Naive thymus-derived CD4-positive, alpha-beta T cell (primary cell): Measurements from ENCODE around the gene ISCU. TPM values are rescaled to one million over a fixed set of nuclear protein-coding genes. Genes with fewer than 3 reads are reported as not detected.

ENCODE experiments used
- ATAC-seq: fragments of 150-1000 bp; cut with Tn5 transposase; 2 replicates; pipeline ENCODE4 v1.10.0; 2021; ENCODE audit warnings: mild to moderate bottlenecking, moderate library complexity
- CTCF ChIA-PET: fragments of 350-600 bp; sonication (Branson Sonifier 250); formaldehyde crosslinking; loops from one replicate; lab custom pipeline; 2021; ENCODE audit warnings: antibody characterized with exemption; lab: Charles Lee
- POLR2A ChIA-PET: fragments of 350-600 bp; sonication (Branson Sonifier 250); formaldehyde crosslinking; loops from one replicate; lab custom pipeline; 2021; ENCODE audit warnings: antibody characterized with exemption, inconsistent platforms; lab: Charles Lee
- DNase-seq, 9 donors: peaks; one replicate each; pipeline versions ENCODE4 v3.0.0 to v3.0.0-alpha.2; 2020 to 2022; ENCODE audit warnings: mixed read lengths in 1 of 9
- H3K27ac ChIP-seq: one replicate; pipeline ENCODE4 v1.7.0; 2013; ENCODE audit warnings: mild to moderate bottlenecking, low read depth, low read length, moderate library complexity
- H3K27me3 ChIP-seq, 2 donors: one replicate each; pipeline ENCODE4 v1.7.0; 2013; ENCODE audit warnings: low read length in 2 of 2, mild to moderate bottlenecking in 2 of 2, moderate library complexity in 2 of 2; ENCODE audit not compliant: control insufficient read depth in 2 of 2, insufficient read depth in 2 of 2
- H3K36me3 ChIP-seq, 3 experiments: 1 replicate in 2 of 3; 2 replicates in 1 of 3; pipeline ENCODE4 v1.7.0; 2013; ENCODE audit warnings: low read length in 3 of 3, mild to moderate bottlenecking in 3 of 3, moderate library complexity in 1 of 3; ENCODE audit not compliant: insufficient read depth in 3 of 3, control insufficient read depth in 2 of 3
- H3K4me1 ChIP-seq, 2 donors: one replicate each; pipeline ENCODE4 v1.7.0; 2013; ENCODE audit warnings: low read length in 2 of 2, mild to moderate bottlenecking in 2 of 2, moderate library complexity in 1 of 2; ENCODE audit not compliant: control insufficient read depth in 2 of 2, insufficient read depth in 2 of 2
- H3K4me3 ChIP-seq: 2 replicates; pipeline ENCODE4 v1.7.0; 2013; ENCODE audit warnings: mild to moderate bottlenecking, low read length
- H3K9me3 ChIP-seq, 3 experiments: 1 replicate in 2 of 3; 2 replicates in 1 of 3; pipeline ENCODE4 v1.7.0; 2013; ENCODE audit warnings: low read length in 3 of 3; ENCODE audit not compliant: control insufficient read depth in 2 of 3
- H3K27ac Mint-ChIP-seq, 9 donors: one replicate each; pipeline ENCODE4 v1.8.0; 2020 to 2022; ENCODE audit warnings: mixed read lengths in 9 of 9, mild to moderate bottlenecking in 8 of 9, moderate library complexity in 5 of 9, inconsistent platforms in 2 of 9
- H3K27me3 Mint-ChIP-seq, 5 donors: one replicate each; pipeline ENCODE4 v1.8.0; 2021 to 2022; ENCODE audit warnings: mixed read lengths in 5 of 5, mild to moderate bottlenecking in 1 of 5
- H3K36me3 Mint-ChIP-seq, 5 donors: one replicate each; pipeline ENCODE4 v1.8.0; 2020 to 2022; ENCODE audit warnings: mixed read lengths in 5 of 5, mild to moderate bottlenecking in 3 of 5, inconsistent platforms in 1 of 5
- H3K4me1 Mint-ChIP-seq, 7 donors: one replicate each; pipeline ENCODE4 v1.8.0; 2020 to 2022; ENCODE audit warnings: mixed read lengths in 7 of 7, mild to moderate bottlenecking in 3 of 7, inconsistent platforms in 1 of 7
- H3K4me3 Mint-ChIP-seq, 10 donors: one replicate each; pipeline ENCODE4 v1.8.0; 2020 to 2022; ENCODE audit warnings: mild to moderate bottlenecking in 10 of 10, mixed read lengths in 10 of 10, moderate library complexity in 6 of 10, inconsistent platforms in 2 of 10
- H3K9me3 Mint-ChIP-seq, 11 donors: one replicate each; pipeline ENCODE4 v1.8.0; 2020 to 2022; ENCODE audit warnings: mixed read lengths in 11 of 11, mild to moderate bottlenecking in 4 of 11, inconsistent platforms in 1 of 11, moderate library complexity in 1 of 11
- intact Hi-C, 2 donors: fragments of 100-400 bp; cut with micrococcal nuclease; formaldehyde crosslinking; loops; one replicate each; pipeline ENCODE4 v1.15.1; 2023
- polyA plus RNA-seq, 2 donors: library from polyadenylated mRNA; unstranded; fragments of 300-500 nt; fragmentation: Illumina TruSeq; gene quantifications; one replicate each; pipeline ENCODE4 v1.2.3, GENCODE V29; 2021
- total RNA-seq, 6 experiments: library from RNA in 5 of 6; stranded (reverse) in 5 of 6; gene quantifications; 1 replicate in 5 of 6; 2 replicates in 1 of 6; pipeline ENCODE4 v1.2.3 and lab custom pipeline; 2021 to 2026

ISCU gene
- total and polyA plus RNA-seq, 7 experiments from 2014 or later, result 51.7 to 401 (median 197) TPM

DNA sequence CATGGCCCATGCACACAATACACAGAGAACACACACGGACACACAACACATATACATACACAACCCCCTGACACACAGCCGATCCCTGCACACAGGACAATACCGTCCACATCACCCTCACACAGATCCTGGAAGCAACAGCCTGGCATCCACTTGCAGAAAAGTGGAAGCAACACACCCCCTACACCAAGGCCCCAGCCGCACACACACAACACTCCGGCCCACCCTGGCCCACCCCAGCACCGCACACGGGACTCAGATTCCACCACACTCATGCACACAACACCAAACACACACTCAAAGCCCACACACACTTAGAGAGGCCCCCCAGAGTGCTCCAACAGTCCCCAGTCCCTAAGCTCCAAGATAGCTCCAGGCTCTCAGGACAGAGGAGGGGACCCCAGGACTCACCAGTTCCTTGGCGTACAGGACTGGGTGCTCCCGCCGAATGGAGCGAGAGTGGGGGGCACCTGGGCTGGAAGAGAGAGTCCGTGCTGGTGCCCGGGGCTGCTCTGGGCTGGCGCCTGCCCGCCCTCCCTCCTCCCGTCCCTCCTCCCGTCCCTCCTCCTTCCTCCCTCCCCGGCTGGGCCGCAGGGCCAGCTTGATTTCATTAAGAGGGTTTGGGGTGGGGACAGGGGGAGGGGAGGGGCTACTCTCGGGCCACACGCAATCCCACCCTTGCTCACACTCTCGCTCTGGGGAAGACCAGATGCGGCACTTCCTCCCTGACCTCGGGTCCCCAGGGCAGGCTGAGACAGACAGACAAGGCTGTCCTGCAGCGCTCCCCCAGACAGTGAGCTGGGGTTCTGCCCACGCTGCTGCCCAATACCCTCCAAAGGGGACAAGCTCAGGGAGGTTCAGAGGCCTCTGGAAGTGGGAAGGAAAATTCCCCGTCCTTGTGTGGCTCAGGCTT is 35.4 kb downstream of the ISCU start, which contains the start of gene TMEM119:
TSS of gene TMEM119 (minus strand) at position 526 of the 913 bp plus-strand sequence. CDS start 5,701 bp downstream, outside the sequence.
- no peak within 1 kb of the TSS for H3K4me3 ChIP-seq
- H3K9me3 ChIP-seq, result no peaks in the 10 kb centered on the region
- H3K4me1 Mint-ChIP-seq, result peaks cover 0 to 3% (median 0%) of the 10 kb centered on the region in 7 donors
- intact Hi-C loops, result no loop called here
- no peaks in the 10 kb centered on the region for H3K27me3 Mint-ChIP-seq
- ATAC-seq, result peak; percentile 31
- H3K27me3 ChIP-seq, result no peaks in the 10 kb centered on the region
- H3K9me3 Mint-ChIP-seq, result no peaks in the 10 kb centered on the region
- peak within 1 kb of the TSS in 5 of 9 donors; percentile 7 to 59 (median 29) for H3K27ac Mint-ChIP-seq
- H3K27ac ChIP-seq, result no peak within 1 kb of the TSS
- no peaks in the 10 kb centered on the region for H3K36me3 Mint-ChIP-seq
- H3K4me1 ChIP-seq, result no peaks in the 10 kb centered on the region
- no peaks in the 10 kb centered on the region for H3K36me3 ChIP-seq
- DNase-seq, result no peak
- no peak within 1 kb of the TSS for H3K4me3 Mint-ChIP-seq
- CTCF ChIA-PET, result no interaction called here
- POLR2A ChIA-PET, result interaction anchor here (0.5 to 0.7 kb wide), 2 partner anchors 20 to 96 kb away, joined by 3 read pairs; no protein-coding TSS in a partner anchor

DNA sequence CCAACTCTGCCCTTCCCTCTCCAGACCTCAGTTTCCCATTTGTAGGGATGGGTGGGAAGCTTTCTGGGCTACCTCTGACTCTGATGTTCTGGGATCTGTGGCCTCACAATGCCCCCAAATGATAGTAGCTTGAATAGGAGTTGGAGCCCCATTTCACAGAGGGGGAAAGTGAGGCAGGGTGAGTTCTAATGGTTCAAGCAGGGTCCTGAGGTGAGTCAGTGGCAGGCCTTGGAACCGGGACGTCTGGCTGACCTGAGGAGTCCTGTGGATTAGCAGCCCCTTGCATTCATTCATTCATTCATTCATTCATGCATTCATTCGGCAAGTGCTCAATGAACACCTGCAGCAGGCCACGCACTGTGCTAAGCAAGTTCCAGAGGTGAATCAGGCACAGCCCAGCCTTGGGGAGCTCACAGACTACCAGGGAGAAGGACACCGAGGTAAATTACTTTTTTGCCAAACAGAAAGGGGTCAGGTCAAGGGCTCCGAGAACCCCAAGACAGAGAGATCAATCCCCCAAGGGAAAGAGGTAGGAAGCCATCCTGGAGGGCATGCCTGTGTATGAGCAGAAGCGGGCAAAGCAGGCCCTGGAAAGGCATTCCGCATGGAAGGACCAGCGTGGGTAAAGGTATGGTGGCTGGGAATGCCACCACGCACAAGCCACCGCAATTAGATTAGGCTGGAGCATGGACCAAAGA is 36.3 kb downstream of the ISCU start:
- no peaks in the 10 kb centered on the region for H3K9me3 Mint-ChIP-seq
- Histone ChIP-seq H3K4me1 (no peaks in the 10 kb centered on the region), H3K36me3 (no peaks in the 10 kb centered on the region), H3K4me3 (no peak overlapping the region), H3K27ac (no peak overlapping the region), H3K9me3 (no peaks in the 10 kb centered on the region), H3K27me3 (no peaks in the 10 kb centered on the region)
- H3K27ac Mint-ChIP-seq, result peak overlapping the region in 2 of 9 donors; percentile 29 to 50
- H3K4me1 Mint-ChIP-seq, result peaks cover 0 to 3% (median 0%) of the 10 kb centered on the region in 7 donors
- CTCF ChIA-PET, result no interaction called here
- H3K4me3 Mint-ChIP-seq, result no peak overlapping the region
- intact Hi-C loops, result no loop called here
- DNase-seq (no peak), ATAC-seq (no peak)
- no peaks in the 10 kb centered on the region for H3K27me3 Mint-ChIP-seq
- no peaks in the 10 kb centered on the region for H3K36me3 Mint-ChIP-seq
- POLR2A ChIA-PET, result interaction anchor here (0.5 to 0.7 kb wide), 2 partner anchors 19 to 95 kb away, joined by 3 read pairs; no protein-coding TSS in a partner anchor

- ATAC-seq, result no peak
- Mint-ChIP-seq H3K27me3 (peaks cover 0 to 2% (median 0%) of the 10 kb centered on the region in 5 donors), H3K4me3 (no peak overlapping the region), H3K4me1 (peaks cover 0 to 3% (median 0%) of the 10 kb centered on the region in 7 donors), H3K27ac (no peak overlapping the region), H3K36me3 (no peaks in the 10 kb centered on the region), H3K9me3 (no peaks in the 10 kb centered on the region)
- H3K4me1 ChIP-seq, result no peaks in the 10 kb centered on the region
- CTCF ChIA-PET, result no interaction called here
- H3K9me3 ChIP-seq, result no peaks in the 10 kb centered on the region
- H3K27ac ChIP-seq, result no peak overlapping the region
- intact Hi-C loops, result no loop called here
- no peaks in the 10 kb centered on the region for H3K36me3 ChIP-seq
- H3K4me3 ChIP-seq, result no peak overlapping the region
- no peak for DNase-seq
- POLR2A ChIA-PET, result interaction anchor here (0.5 kb wide), 1 partner anchor 13 kb away, joined by 3 read pairs; no protein-coding TSS in a partner anchor
- no peaks in the 10 kb centered on the region for H3K27me3 ChIP-seq
Observed at GRCh38 chr12:108599541-108599940, 37.1 kb downstream of the ISCU start.

DNA sequence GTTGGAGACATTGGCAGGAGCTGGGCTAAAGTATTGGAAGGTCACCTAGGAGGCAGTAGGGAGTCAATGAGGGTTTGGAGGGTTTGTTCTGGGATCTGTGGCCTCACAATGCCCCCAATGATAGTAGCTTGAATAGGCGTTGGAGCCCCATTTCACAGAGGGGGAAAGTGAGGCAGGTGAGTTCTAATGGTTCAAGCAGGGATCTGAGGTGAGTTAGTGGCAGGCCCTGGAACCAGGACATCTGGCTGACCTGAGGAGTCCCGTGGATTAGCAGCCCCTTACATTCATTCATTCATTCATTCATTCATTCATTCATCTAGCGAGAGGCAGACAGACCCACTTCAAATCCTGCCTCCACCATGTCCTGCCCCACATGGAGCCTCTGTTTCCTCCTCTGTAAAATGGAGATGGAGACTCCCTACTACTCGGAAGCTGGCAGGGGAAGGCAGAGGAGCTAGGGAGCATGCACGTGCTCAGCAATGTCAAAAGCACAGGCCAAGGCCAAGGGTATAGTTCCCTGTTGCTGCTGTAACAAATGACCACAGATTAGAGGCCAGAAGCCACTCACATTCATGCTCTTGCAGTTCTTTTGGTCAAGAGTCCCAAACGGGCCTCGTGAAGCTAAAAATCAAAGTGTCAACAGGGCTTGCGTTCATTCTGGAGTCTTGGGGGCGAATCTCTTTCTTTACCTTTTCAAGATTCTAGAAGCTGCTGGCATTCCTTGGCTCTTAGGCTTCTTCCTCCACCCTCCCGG is 37.7 kb downstream of the ISCU start:
- Histone ChIP-seq H3K9me3 (no peaks in the 10 kb centered on the region), H3K4me1 (no peaks in the 10 kb centered on the region), H3K36me3 (no peaks in the 10 kb centered on the region), H3K27me3 (no peaks in the 10 kb centered on the region), H3K4me3 (no peak overlapping the region), H3K27ac (no peak overlapping the region)
- intact Hi-C loops, result no loop called here
- ChIA-PET POLR2A (interaction anchor here (0.5 to 0.9 kb wide), 2 partner anchors 14 to 16 kb away, joined by 3 read pairs; no protein-coding TSS in a partner anchor), CTCF (interaction anchor here (1.2 kb wide), 1 partner anchor 30 kb away, joined by 4 read pairs; no protein-coding TSS in a partner anchor)
- Mint-ChIP-seq H3K9me3 (no peaks in the 10 kb centered on the region), H3K36me3 (no peaks in the 10 kb centered on the region), H3K4me3 (no peak overlapping the region), H3K27ac (no peak overlapping the region), H3K27me3 (peaks cover 0 to 7% (median 0%) of the 10 kb centered on the region in 5 donors), H3K4me1 (peaks cover 0 to 3% (median 0%) of the 10 kb centered on the region in 7 donors)
- DNase-seq (no peak), ATAC-seq (no peak)

- Mint-ChIP-seq H3K27ac (peak overlapping the region in 1 of 9 donors; percentile 84), H3K4me3 (no peak overlapping the region), H3K27me3 (peaks cover 0 to 7% (median 0%) of the 10 kb centered on the region in 5 donors), H3K9me3 (peaks cover 0 to 2% (median 0%) of the 10 kb centered on the region in 11 donors), H3K4me1 (peaks cover 0 to 3% (median 0%) of the 10 kb centered on the region in 7 donors), H3K36me3 (no peaks in the 10 kb centered on the region)
- ATAC-seq, result no peak
- ChIA-PET CTCF (interaction anchor here (1.2 kb wide), 1 partner anchor 31 kb away, joined by 4 read pairs; no protein-coding TSS in a partner anchor), POLR2A (interaction anchor here (0.9 kb wide), 1 partner anchor 15 kb away, joined by 3 read pairs; no protein-coding TSS in a partner anchor)
- H3K27ac ChIP-seq, result no peak overlapping the region
- no peaks in the 10 kb centered on the region for H3K27me3 ChIP-seq
- intact Hi-C loops, result no loop called here
- no peaks in the 10 kb centered on the region for H3K4me1 ChIP-seq
- H3K36me3 ChIP-seq, result no peaks in the 10 kb centered on the region
- DNase-seq, result no peak
- no peaks in the 10 kb centered on the region for H3K9me3 ChIP-seq
- no peak overlapping the region for H3K4me3 ChIP-seq
Observed at GRCh38 chr12:108600702-108601007, 38.3 kb downstream of the ISCU start.

DNA sequence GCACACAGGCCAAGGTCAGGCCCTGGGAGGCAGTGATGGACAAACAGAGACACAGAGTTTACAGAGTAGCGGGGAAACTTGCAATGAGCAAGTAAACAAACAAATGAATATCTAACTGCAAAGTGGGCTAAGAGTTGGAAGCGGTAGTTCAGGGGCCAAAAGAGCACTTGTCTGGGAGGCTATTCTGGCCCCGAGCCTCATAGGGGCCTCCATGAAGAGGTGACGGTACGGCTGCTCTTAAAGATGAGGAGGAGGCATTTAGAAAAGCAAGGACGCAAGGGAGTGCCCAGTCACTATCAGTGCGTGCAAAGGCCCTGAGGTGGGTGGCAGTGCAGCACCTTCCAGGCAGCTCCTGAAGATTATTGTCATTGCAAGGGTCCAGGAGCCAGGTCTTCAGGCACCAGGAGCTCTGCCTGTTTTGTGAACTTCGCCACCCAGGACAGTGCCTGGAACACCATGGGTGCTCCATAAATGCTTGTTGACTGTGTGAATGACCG is 39.9 kb downstream of the ISCU start:
- no peak for ATAC-seq
- no peaks in the 10 kb centered on the region for H3K4me1 ChIP-seq
- no peak overlapping the region for H3K27ac Mint-ChIP-seq
- H3K36me3 Mint-ChIP-seq, result no peaks in the 10 kb centered on the region
- no peak for DNase-seq
- no peaks in the 10 kb centered on the region for H3K27me3 ChIP-seq
- intact Hi-C loops, result no loop called here
- H3K36me3 ChIP-seq, result no peaks in the 10 kb centered on the region
- H3K9me3 ChIP-seq, result no peaks in the 10 kb centered on the region
- no peak overlapping the region for H3K4me3 Mint-ChIP-seq
- no peak overlapping the region for H3K27ac ChIP-seq
- ChIA-PET CTCF (no interaction called here), POLR2A (no interaction called here)
- peaks cover 0 to 7% (median 0%) of the 10 kb centered on the region in 5 donors for H3K27me3 Mint-ChIP-seq
- H3K9me3 Mint-ChIP-seq, result peaks cover 0 to 8% (median 0%) of the 10 kb centered on the region in 11 donors
- H3K4me1 Mint-ChIP-seq, result peaks cover 0 to 3% (median 0%) of the 10 kb centered on the region in 7 donors
- H3K4me3 ChIP-seq, result no peak overlapping the region
